ENCODE measurements around the gene ANKRD30B. TPM values are rescaled to one million over a fixed set of nuclear protein-coding genes. Genes with fewer than 3 reads are reported as not detected.
"Not testable (repeated sequence)": the region's sequence is repeated elsewhere in the genome, so short reads cannot be mapped to it uniquely, and the experiment has no call there.

The ANKRD30B gene
- polyA plus RNA-seq, 12 donors = 0.08 to 0.11 TPM; not detected in 10

- not testable (repeated sequence) for DNase-seq
These were observed 107.7 kb downstream of the ANKRD30B start for GRCh38 chr18:14855634-14856033.

GRCh38 chr18:14856256-14856655 is 108.3 kb downstream of the ANKRD30B start:
- not testable (repeated sequence) for DNase-seq

GRCh38 chr18:14858514-14858913 is 110.5 kb downstream of the ANKRD30B start:
- DNase-seq = not testable (repeated sequence)

GRCh38 chr18:14859995-14860394 is 112.0 kb downstream of the ANKRD30B start:
- not testable (repeated sequence) for DNase-seq

GRCh38 chr18:14866426-14866825 is 118.5 kb downstream of the ANKRD30B start:
- DNase-seq = not testable (repeated sequence)

GRCh38 chr18:14867988-14868387 is 120.0 kb downstream of the ANKRD30B start:
- DNase-seq = not testable (repeated sequence)

GRCh38 chr18:14868825-14869224 is 120.9 kb downstream of the ANKRD30B start:
- DNase-seq = not testable (repeated sequence)

GRCh38 chr18:14878826-14879225 is 130.9 kb downstream of the ANKRD30B start:
- DNase-seq = not testable (repeated sequence)

- DNase-seq = no peak
These were observed 152.5 kb downstream of the ANKRD30B start for GRCh38 chr18:14900435-14900834.

Other genes starting within 250 kb of the ANKRD30B start
- under 1 TPM in 1 of 12 donors, not detected in 11; 0.04 TPM for gene POTEC, start 204.6 kb upstream of the ANKRD30B start, polyA plus RNA-seq (ENCODE audit: insufficient read length in 12 of 12)

Data from muscle of arm (tissue), 12 donors.